ENCODE data around the gene TRIM52.
A peak's percentile ranks its signal among the peaks of the same experiment; 100 is the strongest.

Gene TRIM52

DNA sequence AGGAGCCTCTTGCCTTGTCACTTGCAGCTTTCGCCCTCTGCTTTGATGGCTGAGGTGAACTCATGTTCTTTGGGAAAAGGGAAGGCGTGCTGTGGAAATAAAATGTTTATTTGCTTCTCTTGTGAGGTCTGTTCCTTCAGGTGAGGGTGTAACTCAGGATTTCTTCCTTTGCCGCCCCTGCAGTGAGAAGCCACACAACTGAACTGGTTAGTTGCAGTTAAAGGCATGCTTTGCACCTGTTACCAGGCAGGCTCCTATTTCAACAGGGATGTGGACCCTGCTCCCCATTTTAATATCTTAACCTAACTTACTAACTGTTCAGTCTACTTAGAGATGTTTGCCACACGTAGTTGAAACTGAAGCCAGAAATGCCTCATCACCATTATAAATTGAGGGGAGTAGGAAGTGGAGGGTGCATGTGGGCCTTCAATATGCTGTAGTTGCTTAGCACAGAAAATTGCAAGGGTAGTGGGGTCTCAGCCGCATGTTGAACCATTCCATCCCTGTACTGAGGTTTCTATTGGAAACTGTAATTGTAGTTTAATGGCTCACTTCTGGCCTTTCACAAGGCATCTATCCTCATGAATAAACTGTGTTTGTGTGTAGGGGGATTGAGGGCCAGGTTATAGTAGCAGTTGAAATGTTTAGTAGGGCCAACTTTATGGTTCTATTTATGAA lies 25.1 kb downstream of the TRIM52 start (continued):
- TF ChIP-seq, protein P1, sequence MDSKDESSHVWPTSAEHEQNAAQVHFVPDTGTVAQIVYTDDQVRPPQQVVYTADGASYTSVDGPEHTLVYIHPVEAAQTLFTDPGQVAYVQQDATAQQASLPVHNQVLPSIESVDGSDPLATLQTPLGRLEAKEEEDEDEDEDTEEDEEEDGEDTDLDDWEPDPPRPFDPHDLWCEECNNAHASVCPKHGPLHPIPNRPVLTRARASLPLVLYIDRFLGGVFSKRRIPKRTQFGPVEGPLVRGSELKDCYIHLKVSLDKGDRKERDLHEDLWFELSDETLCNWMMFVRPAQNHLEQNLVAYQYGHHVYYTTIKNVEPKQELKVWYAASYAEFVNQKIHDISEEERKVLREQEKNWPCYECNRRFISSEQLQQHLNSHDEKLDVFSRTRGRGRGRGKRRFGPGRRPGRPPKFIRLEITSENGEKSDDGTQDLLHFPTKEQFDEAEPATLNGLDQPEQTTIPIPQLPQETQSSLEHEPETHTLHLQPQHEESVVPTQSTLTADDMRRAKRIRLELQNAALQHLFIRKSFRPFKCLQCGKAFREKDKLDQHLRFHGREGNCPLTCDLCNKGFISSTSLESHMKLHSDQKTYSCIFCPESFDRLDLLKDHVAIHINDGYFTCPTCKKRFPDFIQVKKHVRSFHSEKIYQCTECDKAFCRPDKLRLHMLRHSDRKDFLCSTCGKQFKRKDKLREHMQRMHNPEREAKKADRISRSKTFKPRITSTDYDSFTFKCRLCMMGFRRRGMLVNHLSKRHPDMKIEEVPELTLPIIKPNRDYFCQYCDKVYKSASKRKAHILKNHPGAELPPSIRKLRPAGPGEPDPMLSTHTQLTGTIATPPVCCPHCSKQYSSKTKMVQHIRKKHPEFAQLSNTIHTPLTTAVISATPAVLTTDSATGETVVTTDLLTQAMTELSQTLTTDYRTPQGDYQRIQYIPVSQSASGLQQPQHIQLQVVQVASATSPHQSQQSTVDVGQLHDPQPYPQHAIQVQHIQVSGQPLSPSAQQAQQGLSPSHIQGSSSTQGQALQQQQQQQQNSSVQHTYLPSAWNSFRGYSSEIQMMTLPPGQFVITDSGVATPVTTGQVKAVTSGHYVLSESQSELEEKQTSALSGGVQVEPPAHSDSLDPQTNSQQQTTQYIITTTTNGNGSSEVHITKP (tag by site-specific recombination; IDR thresholded peaks at IDR 0.05): peak; percentile 51; the same call in 1 of the 2 replicates
- no peak for TF ChIP-seq ZNF223 (tag by site-specific recombination; IDR thresholded peaks at IDR 0.05)
- no peak for TF ChIP-seq ZNF19 (tag by site-specific recombination; IDR thresholded peaks at IDR 0.05; ENCODE audit: low read depth)

DNA sequence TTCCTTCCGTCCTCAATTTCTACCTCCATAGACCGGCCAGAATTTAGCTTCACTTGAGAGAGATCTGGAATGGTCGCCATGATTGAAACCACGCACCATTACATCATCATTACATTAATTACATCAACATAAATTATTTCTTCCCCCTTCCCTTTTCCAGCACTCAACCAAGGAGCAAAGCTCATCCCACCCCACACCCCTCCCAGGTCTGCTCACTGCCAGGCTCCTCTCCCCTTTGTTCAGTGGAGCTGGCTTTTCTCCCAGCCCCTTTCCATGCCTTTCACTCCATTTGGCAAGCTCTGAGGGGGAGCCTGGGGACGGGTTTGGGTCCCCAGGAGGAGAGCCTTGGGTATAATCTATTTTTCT lies 25.6 kb downstream of the TRIM52 start:
- no peaks in the 10 kb centered on the region for H3K9me3 ChIP-seq (ENCODE audit: control insufficient read depth, insufficient read depth, low read depth, low read length)
- no peak overlapping the region for H3K4me3 ChIP-seq (ENCODE audit: low read depth, low read length)
- ChIA-PET POLR2A (interaction anchor here (0.9 to 5.0 kb wide), 6 partner anchors 8 to 43 kb away, joined by 3 to 49 read pairs (median 11); partner anchors contain the start of genes RACK1, TRIM41, TRIM52 and TRIM7), CTCF (no interaction called here)
- no peaks in the 10 kb centered on the region for H3K4me1 ChIP-seq (ENCODE audit: control insufficient read depth, insufficient read depth, low read length)
- H3K36me3 ChIP-seq (ENCODE audit: control insufficient read depth in 2 of 2, insufficient read depth in 1 of 2, low read length in 2 of 2): peaks cover 30 to 92% of the 10 kb centered on the region in 2 experiments
- peak overlapping the region; percentile 7; the same call in 1 of the 2 replicates for H3K27ac ChIP-seq (ENCODE audit: extremely low read depth, low read depth, low read length)
- TF ChIP-seq ZNF366 (tag by site-specific recombination; conservative IDR thresholded peaks at IDR 0.05): peak; percentile 67
- TF ChIP-seq KLF16 (tag by site-specific recombination; IDR thresholded peaks at IDR 0.05): no peak
- peak; percentile 61 for TF ChIP-seq ZFP37 (tag by site-specific recombination; IDR thresholded peaks at IDR 0.05)
- no peak for TF ChIP-seq ZNF76 (tag by site-specific recombination; IDR thresholded peaks at IDR 0.05; ENCODE audit: borderline replicate concordance, low read depth)
- TF ChIP-seq, protein P1 (tag by site-specific recombination; IDR thresholded peaks at IDR 0.05): peak; percentile 95
- peak; percentile 86 for TF ChIP-seq ZNF629 (tag by site-specific recombination; IDR thresholded peaks at IDR 0.05)
- TF ChIP-seq, protein P2, sequence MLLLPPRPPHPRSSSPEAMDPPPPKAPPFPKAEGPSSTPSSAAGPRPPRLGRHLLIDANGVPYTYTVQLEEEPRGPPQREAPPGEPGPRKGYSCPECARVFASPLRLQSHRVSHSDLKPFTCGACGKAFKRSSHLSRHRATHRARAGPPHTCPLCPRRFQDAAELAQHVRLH (tag by site-specific recombination; IDR thresholded peaks at IDR 0.05): 0 out of 2 replicates have a peak, but pooled peaks have one; percentile 16
- TF ChIP-seq ZBTB17 (tag by site-specific recombination; IDR thresholded peaks at IDR 0.05): peak; percentile 60
- TF ChIP-seq WT1 (tag by site-specific recombination; IDR thresholded peaks at IDR 0.05): peak; percentile 28; the same call in 1 of the 2 replicates
- TF ChIP-seq, protein P3, sequence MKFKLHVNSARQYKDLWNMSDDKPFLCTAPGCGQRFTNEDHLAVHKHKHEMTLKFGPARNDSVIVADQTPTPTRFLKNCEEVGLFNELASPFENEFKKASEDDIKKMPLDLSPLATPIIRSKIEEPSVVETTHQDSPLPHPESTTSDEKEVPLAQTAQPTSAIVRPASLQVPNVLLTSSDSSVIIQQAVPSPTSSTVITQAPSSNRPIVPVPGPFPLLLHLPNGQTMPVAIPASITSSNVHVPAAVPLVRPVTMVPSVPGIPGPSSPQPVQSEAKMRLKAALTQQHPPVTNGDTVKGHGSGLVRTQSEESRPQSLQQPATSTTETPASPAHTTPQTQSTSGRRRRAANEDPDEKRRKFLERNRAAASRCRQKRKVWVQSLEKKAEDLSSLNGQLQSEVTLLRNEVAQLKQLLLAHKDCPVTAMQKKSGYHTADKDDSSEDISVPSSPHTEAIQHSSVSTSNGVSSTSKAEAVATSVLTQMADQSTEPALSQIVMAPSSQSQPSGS (tag by site-specific recombination; IDR thresholded peaks at IDR 0.05; ENCODE audit: low read depth): peak; percentile 97
- TF ChIP-seq YY2 (tag by site-specific recombination; IDR thresholded peaks at IDR 0.05): 0 out of 2 replicates have a peak, but pooled peaks have one; percentile 48
- peak; percentile 91 for TF ChIP-seq IKZF3 (tag by site-specific recombination; IDR thresholded peaks at IDR 0.05)
- peak; percentile 30; the same call in 1 of the 2 replicates for TF ChIP-seq GLIS1 (tag by site-specific recombination; IDR thresholded peaks at IDR 0.05)
- TF ChIP-seq ZNF184 (tag by site-specific recombination; IDR thresholded peaks at IDR 0.05): 0 out of 2 replicates have a peak, but pooled peaks have one; percentile 20
- no peak for TF ChIP-seq ZNF596 (tag by site-specific recombination; IDR thresholded peaks at IDR 0.05)
- TF ChIP-seq, protein P4, sequence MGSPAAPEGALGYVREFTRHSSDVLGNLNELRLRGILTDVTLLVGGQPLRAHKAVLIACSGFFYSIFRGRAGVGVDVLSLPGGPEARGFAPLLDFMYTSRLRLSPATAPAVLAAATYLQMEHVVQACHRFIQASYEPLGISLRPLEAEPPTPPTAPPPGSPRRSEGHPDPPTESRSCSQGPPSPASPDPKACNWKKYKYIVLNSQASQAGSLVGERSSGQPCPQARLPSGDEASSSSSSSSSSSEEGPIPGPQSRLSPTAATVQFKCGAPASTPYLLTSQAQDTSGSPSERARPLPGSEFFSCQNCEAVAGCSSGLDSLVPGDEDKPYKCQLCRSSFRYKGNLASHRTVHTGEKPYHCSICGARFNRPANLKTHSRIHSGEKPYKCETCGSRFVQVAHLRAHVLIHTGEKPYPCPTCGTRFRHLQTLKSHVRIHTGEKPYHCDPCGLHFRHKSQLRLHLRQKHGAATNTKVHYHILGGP (tag by site-specific recombination; IDR thresholded peaks at IDR 0.05): no peak
- TF ChIP-seq ZNF530 (tag by site-specific recombination; IDR thresholded peaks at IDR 0.05; ENCODE audit: low read depth): 0 out of 2 replicates have a peak, but pooled peaks have one; percentile 79
- TF ChIP-seq RBAK (tag by site-specific recombination; IDR thresholded peaks at IDR 0.05): no peak
- no peak for TF ChIP-seq KLF7 (tag by site-specific recombination; IDR thresholded peaks at IDR 0.05; ENCODE audit: borderline replicate concordance)
- TF ChIP-seq, protein P5, sequence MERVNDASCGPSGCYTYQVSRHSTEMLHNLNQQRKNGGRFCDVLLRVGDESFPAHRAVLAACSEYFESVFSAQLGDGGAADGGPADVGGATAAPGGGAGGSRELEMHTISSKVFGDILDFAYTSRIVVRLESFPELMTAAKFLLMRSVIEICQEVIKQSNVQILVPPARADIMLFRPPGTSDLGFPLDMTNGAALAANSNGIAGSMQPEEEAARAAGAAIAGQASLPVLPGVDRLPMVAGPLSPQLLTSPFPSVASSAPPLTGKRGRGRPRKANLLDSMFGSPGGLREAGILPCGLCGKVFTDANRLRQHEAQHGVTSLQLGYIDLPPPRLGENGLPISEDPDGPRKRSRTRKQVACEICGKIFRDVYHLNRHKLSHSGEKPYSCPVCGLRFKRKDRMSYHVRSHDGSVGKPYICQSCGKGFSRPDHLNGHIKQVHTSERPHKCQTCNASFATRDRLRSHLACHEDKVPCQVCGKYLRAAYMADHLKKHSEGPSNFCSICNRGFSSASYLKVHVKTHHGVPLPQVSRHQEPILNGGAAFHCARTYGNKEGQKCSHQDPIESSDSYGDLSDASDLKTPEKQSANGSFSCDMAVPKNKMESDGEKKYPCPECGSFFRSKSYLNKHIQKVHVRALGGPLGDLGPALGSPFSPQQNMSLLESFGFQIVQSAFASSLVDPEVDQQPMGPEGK (tag by site-specific recombination; IDR thresholded peaks at IDR 0.05): peak; percentile 63; the same call in 1 of the 2 replicates
- TF ChIP-seq ZNF350 (tag by site-specific recombination; IDR thresholded peaks at IDR 0.05): no peak
